Measurements from ENCODE around the gene GTF3C4. TPM values are rescaled to one million over a fixed set of nuclear protein-coding genes. Genes with fewer than 3 reads are reported as not detected.

GTF3C4 gene
- total and polyA plus RNA-seq, 2 of the 8 experiments (the other 6 are each of a cell fraction or from before 2014, with no cell fraction given): 6.8 to 39.2 TPM

DNA sequence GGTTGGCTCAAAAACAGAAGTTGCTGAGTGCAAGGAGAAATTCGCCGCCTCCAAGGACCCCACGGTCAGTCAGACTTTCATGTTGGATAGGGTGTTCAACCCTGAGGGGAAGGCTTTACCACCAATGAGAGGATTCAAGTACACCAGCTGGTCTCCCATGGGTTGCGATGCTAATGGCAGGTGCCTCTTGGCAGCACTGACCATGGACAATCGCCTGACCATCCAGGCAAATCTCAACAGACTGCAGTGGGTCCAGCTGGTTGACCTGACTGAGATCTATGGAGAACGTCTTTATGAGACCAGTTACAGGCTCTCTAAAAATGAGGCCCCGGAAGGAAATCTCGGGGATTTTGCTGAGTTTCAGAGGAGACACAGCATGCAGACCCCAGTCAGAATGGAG is 7.7 kb downstream of the GTF3C4 start:
- Histone ChIP-seq H3K36me3 (ENCODE audit: control insufficient read depth in 2 of 4, insufficient read depth in 4 of 4, low read length in 3 of 4) (peaks cover 15 to 32% (median 25%) of the 10 kb centered on the region in 4 experiments), H4K20me1 (replicated peaks in 1 of 2; ENCODE audit: control insufficient read depth in 1 of 2, insufficient read depth in 2 of 2, low read length in 2 of 2) (peaks cover 16 to 22% of the 10 kb centered on the region in 2 experiments), H2BK5ac (ENCODE audit: low read depth, low read length) (no peak overlapping the region), H3K9me3 (ENCODE audit: insufficient read depth in 2 of 2, low read depth in 1 of 2, low read length in 1 of 2) (no peaks in the 10 kb centered on the region), H4K91ac (replicated peaks; ENCODE audit: insufficient read length, low read length) (no peak overlapping the region), H3K9ac (replicated peaks in 1 of 4; ENCODE audit: extremely low read depth in 1 of 4, low read depth in 3 of 4, low read length in 3 of 4) (no peak overlapping the region), H3K23ac (ENCODE audit: insufficient read length) (no peak overlapping the region), H3K79me1 (ENCODE audit: low read depth, low read length) (peaks cover 8% of the 10 kb centered on the region), H3K4ac (replicated peaks; ENCODE audit: insufficient read length, low read depth, low read length) (no peak overlapping the region), H2BK120ac (replicated peaks; ENCODE audit: low read depth, low read length) (no peak overlapping the region), H2AK5ac (ENCODE audit: low read depth, low read length) (no peak overlapping the region), H3K23me2 (ENCODE audit: low read depth, low read length) (no peaks in the 10 kb centered on the region), H3K56ac (replicated peaks; ENCODE audit: insufficient read length, low read depth, low read length) (no peak overlapping the region), H2AFZ (ENCODE audit: low read length) (no peak overlapping the region), H4K8ac (ENCODE audit: extremely low read depth, insufficient read depth, low read length) (no peak overlapping the region), H3K79me2 (ENCODE audit: control insufficient read depth in 1 of 2, insufficient read depth in 2 of 2, low read length in 2 of 2) (peaks cover 14 to 94% of the 10 kb centered on the region in 2 experiments), H3K18ac (ENCODE audit: extremely low read depth, low read length) (no peak overlapping the region), H4K5ac (ENCODE audit: insufficient read length, low read depth, low read length) (no peak overlapping the region), H3K4me1 (replicated peaks in 1 of 4; ENCODE audit: control insufficient read depth in 3 of 4, insufficient read depth in 4 of 4, low read length in 3 of 4) (peaks cover 0 to 3% (median 0%) of the 10 kb centered on the region in 4 experiments; a peak in 1 of 7 replicates), H3K4me3 (ENCODE audit: extremely low read depth in 1 of 4, insufficient read depth in 2 of 4, low read depth in 3 of 4, low read length in 4 of 4) (no peak overlapping the region), H2BK12ac (ENCODE audit: low read depth, low read length) (no peak overlapping the region), H2BK15ac (ENCODE audit: low read length) (no peak overlapping the region), H3K14ac (ENCODE audit: insufficient read length) (no peak overlapping the region), H2BK20ac (ENCODE audit: low read length) (no peak overlapping the region), H3K4me2 (ENCODE audit: insufficient read depth in 1 of 2, low read depth in 2 of 2, low read length in 2 of 2) (no peak overlapping the region), H3K27me3 (replicated peaks in 1 of 4; ENCODE audit: control insufficient read depth in 3 of 4, extremely low read depth in 1 of 4, insufficient read depth in 3 of 4, low read length in 3 of 4) (no peaks in the 10 kb centered on the region), H3K27ac (ENCODE audit: low read depth, low read length) (no peak overlapping the region)
- FAIRE-seq: no peak
- DNase-seq (ENCODE audit: low read depth in 1 of 2, low spot score in 2 of 2): no peak
- ChIA-PET CTCF (ENCODE audit: partially characterized antibody) (interaction anchor here (1.0 kb wide), 1 partner anchor 10 kb away, joined by 3 read pairs; no protein-coding TSS in a partner anchor), POLR2A (ENCODE audit: partially characterized antibody) (no interaction called here)
- WGBS, 2 experiments (ENCODE audit: extremely low coverage in 1 of 2, insufficient coverage in 1 of 2, insufficient read length in 1 of 2, insufficient replicate concordance in 2 of 2, low coverage in 1 of 2, low lambda C conversion rate in 2 of 2, missing lambda C conversion rate in 1 of 2): 87% methylated on average over 8 of the region's 8 CpGs; no CpG with 5 or more reads in 1 of the 2 experiments
- TF ChIP-seq CHD2 (IDR thresholded peaks at IDR 0.05; ENCODE audit: low read length) (no peak), ZNF274 (IDR thresholded peaks at IDR 0.05; ENCODE audit: borderline replicate concordance, extremely low read depth, low read length) (no peak), NRF1 (IDR thresholded peaks at IDR 0.05; ENCODE audit: low read depth, low read length) (no peak), SIN3A (conservative IDR thresholded peaks at IDR 0.05 in 1 of 2, IDR thresholded peaks at IDR 0.05 in 1 of 2; ENCODE audit: low read depth in 1 of 2, low read length in 2 of 2) (no peak), GTF2F1 (IDR thresholded peaks at IDR 0.05; ENCODE audit: borderline replicate concordance, low read depth, low read length) (no peak), POLR2AphosphoS5 (IDR thresholded peaks at IDR 0.05; ENCODE audit: low read depth, low read length) (no peak), SP4 (IDR thresholded peaks at IDR 0.05; ENCODE audit: low read length) (no peak), SIRT6 (IDR thresholded peaks at IDR 0.05; ENCODE audit: low read length) (no peak), CEBPB (IDR thresholded peaks at IDR 0.05; ENCODE audit: low read depth, low read length) (no peak), PHF8 (conservative IDR thresholded peaks at IDR 0.05; ENCODE audit: low read depth, low read length) (no peak), TCF12 (IDR thresholded peaks at IDR 0.05; ENCODE audit: low read depth, low read length) (no peak), YY1 (IDR thresholded peaks at IDR 0.05; ENCODE audit: low read depth, low read length) (no peak)
- TF ChIP-seq, protein P1, sequence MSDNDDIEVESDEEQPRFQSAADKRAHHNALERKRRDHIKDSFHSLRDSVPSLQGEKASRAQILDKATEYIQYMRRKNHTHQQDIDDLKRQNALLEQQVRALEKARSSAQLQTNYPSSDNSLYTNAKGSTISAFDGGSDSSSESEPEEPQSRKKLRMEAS (IDR thresholded peaks at IDR 0.05): no peak

All from H1 (cell line).